ENCODE data around the gene DLEC1. TPM values are rescaled to one million over a fixed set of nuclear protein-coding genes. Genes with fewer than 3 reads are reported as not detected.

Gene DLEC1
- total and polyA plus RNA-seq, 2 donors (not counting 1 experiment from before 2014, with no cell fraction given), result 0.52 to 2.1 TPM

- no peak overlapping the region for H3K9ac ChIP-seq (ENCODE audit: low read length)
- ChIA-PET CTCF (interaction anchor here (0.6 to 6.5 kb wide), 7 partner anchors 18 to 361 kb away, joined by 3 to 55 read pairs (median 5); partner anchors contain the start of genes ACAA1, OXSR1 and XYLB), POLR2A (no interaction called here)
- Mint-ChIP-seq H3K4me3 (no peak overlapping the region), H3K27ac (peak overlapping the region; percentile 17), H3K27me3 (peaks cover 7% of the 10 kb centered on the region), H3K9me3 (ENCODE audit: insufficient read depth) (no peaks in the 10 kb centered on the region), H3K4me1 (peaks cover 22% of the 10 kb centered on the region)
- H2AFZ ChIP-seq (ENCODE audit: insufficient read depth, low read depth, low read length, poor library complexity, severe bottlenecking), result no peak overlapping the region
- peaks cover 0 to 31% of the 10 kb centered on the region in 2 experiments for H3K36me3 ChIP-seq (replicated peaks in 1 of 2; ENCODE audit: control extremely low read depth in 1 of 2, control insufficient read depth in 1 of 2, extremely low read depth in 1 of 2, insufficient read depth in 2 of 2, low read length in 1 of 2)
- DNase-seq (no peak), ATAC-seq (ENCODE audit: low read depth) (no peak)
- no peak for TF ChIP-seq EZH2 (IDR thresholded peaks at IDR 0.05; ENCODE audit: borderline replicate concordance, insufficient read depth, low read depth, low read length, poor library complexity, severe bottlenecking)
- no peak for TF ChIP-seq CTCF (IDR thresholded peaks at IDR 0.05)
- intact Hi-C loops (cut with micrococcal nuclease), result loop anchor here (1.0 to 2.0 kb wide), 2 partner anchors 228 to 362 kb away; partner anchors contain the start of gene XYLB
- 98% methylated on average over 9 of the region's 13 CpGs for WGBS (ENCODE audit: insufficient coverage)
- no peak overlapping the region for H3K27ac ChIP-seq (ENCODE audit: low read length in 2 of 2)
- no peak overlapping the region for H3K4me3 ChIP-seq (ENCODE audit: control extremely low read depth in 1 of 5, extremely low read depth in 1 of 5, insufficient read depth in 1 of 5, low read depth in 2 of 5, low read length in 4 of 5)
- H3K4me1 ChIP-seq (ENCODE audit: control insufficient read depth in 2 of 2, insufficient read depth in 2 of 2, low read length in 2 of 2), result peaks cover 19 to 23% of the 10 kb centered on the region in 2 donors
- no peaks in the 10 kb centered on the region for H4K20me1 ChIP-seq (ENCODE audit: control insufficient read depth, insufficient read depth, low read length, poor library complexity, severe bottlenecking)
- H3K79me2 ChIP-seq (ENCODE audit: control insufficient read depth, insufficient read depth, low read length), result no peaks in the 10 kb centered on the region
- no peak overlapping the region for H3K4me2 ChIP-seq (replicated peaks; ENCODE audit: low read depth, low read length, poor library complexity, severe bottlenecking)
- no peaks in the 10 kb centered on the region for H3K9me3 ChIP-seq (ENCODE audit: control extremely low read depth in 1 of 3, control insufficient read depth in 2 of 3, insufficient read depth in 1 of 3, low read length in 2 of 3)
- no peaks in the 10 kb centered on the region for H3K27me3 ChIP-seq (replicated peaks in 1 of 4; ENCODE audit: control extremely low read depth in 1 of 4, control insufficient read depth in 3 of 4, insufficient read depth in 4 of 4, low read length in 3 of 4)
Observed at GRCh38 chr3:38118421-38119247, 79.6 kb downstream of the DLEC1 start.

DNA sequence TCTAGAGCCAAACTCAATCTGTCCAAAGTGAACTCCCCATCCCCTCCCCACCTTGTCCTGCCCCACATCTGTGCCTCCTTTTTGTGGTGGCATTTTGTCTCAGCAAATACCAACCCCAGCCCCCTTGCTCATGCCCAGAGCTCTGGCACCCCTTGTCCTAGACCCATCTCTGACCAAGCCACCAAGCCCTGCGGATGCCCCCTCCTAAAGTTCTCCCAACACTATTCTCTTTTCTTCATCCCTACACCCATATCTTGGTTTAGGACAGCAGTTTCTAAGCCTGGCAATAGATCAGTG, 80.2 kb downstream of the DLEC1 start:
- no peak for TF ChIP-seq CTCF (IDR thresholded peaks at IDR 0.05)
- TF ChIP-seq EZH2 (IDR thresholded peaks at IDR 0.05; ENCODE audit: borderline replicate concordance, insufficient read depth, low read depth, low read length, poor library complexity, severe bottlenecking), result no peak
- H3K9me3 Mint-ChIP-seq (ENCODE audit: insufficient read depth), result no peaks in the 10 kb centered on the region
- Histone ChIP-seq H3K4me1 (ENCODE audit: control insufficient read depth in 2 of 2, insufficient read depth in 2 of 2, low read length in 2 of 2) (peaks cover 19 to 23% of the 10 kb centered on the region in 2 donors), H3K4me2 (replicated peaks; ENCODE audit: low read depth, low read length, poor library complexity, severe bottlenecking) (no peak overlapping the region), H3K79me2 (ENCODE audit: control insufficient read depth, insufficient read depth, low read length) (no peaks in the 10 kb centered on the region), H3K4me3 (ENCODE audit: control extremely low read depth in 1 of 5, extremely low read depth in 1 of 5, insufficient read depth in 1 of 5, low read depth in 2 of 5, low read length in 4 of 5) (no peak overlapping the region), H3K27me3 (replicated peaks in 1 of 4; ENCODE audit: control extremely low read depth in 1 of 4, control insufficient read depth in 3 of 4, insufficient read depth in 4 of 4, low read length in 3 of 4) (no peaks in the 10 kb centered on the region), H2AFZ (ENCODE audit: insufficient read depth, low read depth, low read length, poor library complexity, severe bottlenecking) (no peak overlapping the region), H3K9ac (ENCODE audit: low read length) (no peak overlapping the region), H3K27ac (ENCODE audit: low read length in 2 of 2) (no peak overlapping the region), H4K20me1 (ENCODE audit: control insufficient read depth, insufficient read depth, low read length, poor library complexity, severe bottlenecking) (no peaks in the 10 kb centered on the region), H3K9me3 (ENCODE audit: control extremely low read depth in 1 of 3, control insufficient read depth in 2 of 3, insufficient read depth in 1 of 3, low read length in 2 of 3) (no peaks in the 10 kb centered on the region), H3K36me3 (replicated peaks in 1 of 2; ENCODE audit: control extremely low read depth in 1 of 2, control insufficient read depth in 1 of 2, extremely low read depth in 1 of 2, insufficient read depth in 2 of 2, low read length in 1 of 2) (peaks cover 2 to 31% of the 10 kb centered on the region in 2 experiments)
- DNase-seq (no peak), ATAC-seq (ENCODE audit: low read depth) (no peak)
- H3K27me3 Mint-ChIP-seq, result peaks cover 7% of the 10 kb centered on the region
- peak overlapping the region; percentile 17 for H3K27ac Mint-ChIP-seq
- ChIA-PET POLR2A (no interaction called here), CTCF (interaction anchor here (0.6 to 6.5 kb wide), 6 partner anchors 17 to 361 kb away, joined by 3 to 55 read pairs (median 5); partner anchors contain the start of genes ACAA1, OXSR1 and XYLB)
- peaks cover 22% of the 10 kb centered on the region for H3K4me1 Mint-ChIP-seq
- no peak overlapping the region for H3K4me3 Mint-ChIP-seq
- intact Hi-C loops (cut with micrococcal nuclease), result loop anchor here (2.0 kb wide), 1 partner anchor 228 kb away; the partner anchor contains the start of gene XYLB
- WGBS (ENCODE audit: insufficient coverage), result 100% methylated on average over 1 of the region's 1 CpG

All from B cell (primary cell).